ENCODE measurements around the gene QRSL1.

DNA sequence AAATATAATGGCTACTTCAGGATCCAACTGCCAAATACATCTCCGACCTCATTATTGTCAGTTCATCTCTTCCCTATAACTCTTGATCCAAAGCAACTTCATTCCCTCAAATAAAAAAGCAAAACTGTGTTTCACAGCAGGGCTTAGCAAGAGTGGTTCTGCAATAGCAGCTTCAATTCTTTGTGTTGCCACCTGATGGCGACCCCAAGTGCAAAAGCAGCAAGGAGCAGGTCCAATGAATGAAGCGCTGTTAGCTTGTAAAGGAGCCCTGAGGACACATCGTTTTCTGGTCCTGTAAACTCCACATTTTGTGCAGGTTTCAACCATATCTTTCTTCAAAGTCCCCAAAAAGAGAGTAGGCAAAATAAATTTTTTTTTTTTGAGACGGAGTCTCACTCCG is 19.7 kb upstream of the QRSL1 start:
- no peak for TF ChIP-seq POLR2A (IDR thresholded peaks at IDR 0.05)
- TF ChIP-seq, protein P1, sequence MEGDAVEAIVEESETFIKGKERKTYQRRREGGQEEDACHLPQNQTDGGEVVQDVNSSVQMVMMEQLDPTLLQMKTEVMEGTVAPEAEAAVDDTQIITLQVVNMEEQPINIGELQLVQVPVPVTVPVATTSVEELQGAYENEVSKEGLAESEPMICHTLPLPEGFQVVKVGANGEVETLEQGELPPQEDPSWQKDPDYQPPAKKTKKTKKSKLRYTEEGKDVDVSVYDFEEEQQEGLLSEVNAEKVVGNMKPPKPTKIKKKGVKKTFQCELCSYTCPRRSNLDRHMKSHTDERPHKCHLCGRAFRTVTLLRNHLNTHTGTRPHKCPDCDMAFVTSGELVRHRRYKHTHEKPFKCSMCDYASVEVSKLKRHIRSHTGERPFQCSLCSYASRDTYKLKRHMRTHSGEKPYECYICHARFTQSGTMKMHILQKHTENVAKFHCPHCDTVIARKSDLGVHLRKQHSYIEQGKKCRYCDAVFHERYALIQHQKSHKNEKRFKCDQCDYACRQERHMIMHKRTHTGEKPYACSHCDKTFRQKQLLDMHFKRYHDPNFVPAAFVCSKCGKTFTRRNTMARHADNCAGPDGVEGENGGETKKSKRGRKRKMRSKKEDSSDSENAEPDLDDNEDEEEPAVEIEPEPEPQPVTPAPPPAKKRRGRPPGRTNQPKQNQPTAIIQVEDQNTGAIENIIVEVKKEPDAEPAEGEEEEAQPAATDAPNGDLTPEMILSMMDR (IDR thresholded peaks at IDR 0.05): peak in 6 of 7 experiments; percentile 12 to 57 (median 44)

All from body of pancreas (tissue), 4 donors.